Measurements from ENCODE around the gene NPW. TPM values are rescaled to one million over a fixed set of nuclear protein-coding genes. Genes with fewer than 3 reads are reported as not detected.

NPW gene
- total RNA-seq, 1 donor = not detected

DNA sequence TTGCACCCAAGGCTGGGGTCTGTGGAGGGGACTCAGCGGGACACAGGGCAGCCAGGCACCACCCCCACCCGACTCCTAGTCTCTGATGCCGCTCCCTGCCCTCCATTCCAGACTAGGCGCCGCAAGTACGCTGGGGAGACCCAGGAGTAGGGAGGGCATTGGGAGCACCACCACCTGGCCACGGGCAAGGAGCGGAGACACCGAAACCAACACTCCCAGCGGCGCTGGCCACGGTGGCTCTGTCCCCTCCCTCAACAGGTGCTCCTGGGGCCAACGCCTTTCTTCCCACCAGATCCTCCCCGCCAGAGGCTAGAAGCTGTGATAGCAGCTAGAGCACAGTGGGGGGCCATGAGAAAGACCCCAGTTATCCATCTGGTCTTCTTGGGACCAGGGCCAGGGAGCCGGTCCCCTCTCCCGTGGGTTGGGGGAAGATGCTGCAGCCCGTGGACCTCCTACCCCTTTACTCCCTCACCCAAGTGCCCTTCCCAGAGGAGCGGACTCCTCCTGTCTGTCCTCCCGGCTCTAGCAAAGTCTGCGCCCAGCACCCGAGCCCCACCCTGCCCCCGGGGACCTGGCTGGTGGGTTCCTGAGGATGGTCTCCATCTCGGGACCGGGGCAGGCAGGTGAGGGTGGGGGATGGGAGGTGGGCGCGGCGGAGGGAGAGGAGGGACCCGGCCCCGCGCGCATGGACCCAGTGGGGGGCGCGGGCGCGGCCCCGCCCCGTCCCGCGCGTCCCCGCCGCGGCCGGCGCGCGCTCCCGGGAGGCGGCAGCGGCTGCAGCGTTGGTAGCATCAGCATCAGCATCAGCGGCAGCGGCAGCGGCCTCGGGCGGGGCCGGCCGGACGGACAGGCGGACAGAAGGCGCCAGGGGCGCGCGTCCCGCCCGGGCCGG is 30.1 kb upstream of the NPW start, which contains the start of gene SYNGR3:
Gene SYNGR3 (plus strand): TSS at position 762 of the 892 bp plus-strand sequence. CDS start 133 bp downstream, outside the sequence.
- no peak within 1 kb of the TSS for H3K4me3 ChIP-seq (ENCODE audit: insufficient read depth, low read length)
- H3K79me2 ChIP-seq (ENCODE audit: insufficient read depth, low read length) = peaks cover 12% of the 10 kb centered on the region
- H3K4me1 ChIP-seq (ENCODE audit: insufficient read depth, low read length) = peaks cover 10% of the 10 kb centered on the region
- TF ChIP-seq, protein P1, sequence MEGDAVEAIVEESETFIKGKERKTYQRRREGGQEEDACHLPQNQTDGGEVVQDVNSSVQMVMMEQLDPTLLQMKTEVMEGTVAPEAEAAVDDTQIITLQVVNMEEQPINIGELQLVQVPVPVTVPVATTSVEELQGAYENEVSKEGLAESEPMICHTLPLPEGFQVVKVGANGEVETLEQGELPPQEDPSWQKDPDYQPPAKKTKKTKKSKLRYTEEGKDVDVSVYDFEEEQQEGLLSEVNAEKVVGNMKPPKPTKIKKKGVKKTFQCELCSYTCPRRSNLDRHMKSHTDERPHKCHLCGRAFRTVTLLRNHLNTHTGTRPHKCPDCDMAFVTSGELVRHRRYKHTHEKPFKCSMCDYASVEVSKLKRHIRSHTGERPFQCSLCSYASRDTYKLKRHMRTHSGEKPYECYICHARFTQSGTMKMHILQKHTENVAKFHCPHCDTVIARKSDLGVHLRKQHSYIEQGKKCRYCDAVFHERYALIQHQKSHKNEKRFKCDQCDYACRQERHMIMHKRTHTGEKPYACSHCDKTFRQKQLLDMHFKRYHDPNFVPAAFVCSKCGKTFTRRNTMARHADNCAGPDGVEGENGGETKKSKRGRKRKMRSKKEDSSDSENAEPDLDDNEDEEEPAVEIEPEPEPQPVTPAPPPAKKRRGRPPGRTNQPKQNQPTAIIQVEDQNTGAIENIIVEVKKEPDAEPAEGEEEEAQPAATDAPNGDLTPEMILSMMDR (IDR thresholded peaks at IDR 0.05; ENCODE audit: extremely low read depth, low read depth, low read length) = no peak
- DNase-seq (ENCODE audit: insufficient read length, low spot score, missing footprints) = no peak
- H3K27me3 ChIP-seq (ENCODE audit: insufficient read depth, low read length) = peaks cover 29% of the 10 kb centered on the region
- H2AFZ ChIP-seq (ENCODE audit: low read length) = no peak within 1 kb of the TSS
- H4K20me1 ChIP-seq (ENCODE audit: insufficient read depth, low read length) = peaks cover 5% of the 10 kb centered on the region
- H3K9me3 ChIP-seq (ENCODE audit: low read depth, low read length) = no peaks in the 10 kb centered on the region
- H3K27ac ChIP-seq (ENCODE audit: low read depth, low read length) = no peak within 1 kb of the TSS
- no peak within 1 kb of the TSS for H3K4me2 ChIP-seq (ENCODE audit: insufficient read depth, low read length)
- peaks cover 11% of the 10 kb centered on the region for H3K36me3 ChIP-seq (ENCODE audit: insufficient read depth, low read length)

DNA sequence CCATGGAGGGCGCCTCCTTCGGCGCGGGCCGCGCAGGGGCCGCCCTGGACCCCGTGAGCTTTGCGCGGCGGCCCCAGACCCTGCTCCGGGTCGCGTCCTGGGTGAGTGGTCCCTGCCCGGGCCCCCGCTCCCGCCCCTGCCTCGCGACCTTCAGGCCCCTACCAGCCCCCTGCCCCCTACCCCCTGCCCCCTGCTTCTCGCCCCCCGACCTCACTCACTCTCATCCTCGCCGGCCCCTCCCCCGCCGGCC is 29.6 kb upstream of the NPW start:
- H3K9me3 ChIP-seq (ENCODE audit: low read depth, low read length) = no peaks in the 10 kb centered on the region
- peaks cover 11% of the 10 kb centered on the region for H3K36me3 ChIP-seq (ENCODE audit: insufficient read depth, low read length)
- TF ChIP-seq, protein P1 (IDR thresholded peaks at IDR 0.05; ENCODE audit: extremely low read depth, low read depth, low read length) = no peak
- H2AFZ ChIP-seq (ENCODE audit: low read length) = no peak overlapping the region
- H3K4me1 ChIP-seq (ENCODE audit: insufficient read depth, low read length) = peaks cover 6% of the 10 kb centered on the region
- peaks cover under 1% of the 10 kb centered on the region for H4K20me1 ChIP-seq (ENCODE audit: insufficient read depth, low read length)
- H3K27ac ChIP-seq (ENCODE audit: low read depth, low read length) = no peak overlapping the region
- H3K4me3 ChIP-seq (ENCODE audit: insufficient read depth, low read length) = no peak overlapping the region
- H3K27me3 ChIP-seq (ENCODE audit: insufficient read depth, low read length) = peaks cover 29% of the 10 kb centered on the region
- H3K4me2 ChIP-seq (ENCODE audit: insufficient read depth, low read length) = no peak overlapping the region
- H3K79me2 ChIP-seq (ENCODE audit: insufficient read depth, low read length) = peaks cover 9% of the 10 kb centered on the region
- no peak for DNase-seq (ENCODE audit: insufficient read length, low spot score, missing footprints)

DNA sequence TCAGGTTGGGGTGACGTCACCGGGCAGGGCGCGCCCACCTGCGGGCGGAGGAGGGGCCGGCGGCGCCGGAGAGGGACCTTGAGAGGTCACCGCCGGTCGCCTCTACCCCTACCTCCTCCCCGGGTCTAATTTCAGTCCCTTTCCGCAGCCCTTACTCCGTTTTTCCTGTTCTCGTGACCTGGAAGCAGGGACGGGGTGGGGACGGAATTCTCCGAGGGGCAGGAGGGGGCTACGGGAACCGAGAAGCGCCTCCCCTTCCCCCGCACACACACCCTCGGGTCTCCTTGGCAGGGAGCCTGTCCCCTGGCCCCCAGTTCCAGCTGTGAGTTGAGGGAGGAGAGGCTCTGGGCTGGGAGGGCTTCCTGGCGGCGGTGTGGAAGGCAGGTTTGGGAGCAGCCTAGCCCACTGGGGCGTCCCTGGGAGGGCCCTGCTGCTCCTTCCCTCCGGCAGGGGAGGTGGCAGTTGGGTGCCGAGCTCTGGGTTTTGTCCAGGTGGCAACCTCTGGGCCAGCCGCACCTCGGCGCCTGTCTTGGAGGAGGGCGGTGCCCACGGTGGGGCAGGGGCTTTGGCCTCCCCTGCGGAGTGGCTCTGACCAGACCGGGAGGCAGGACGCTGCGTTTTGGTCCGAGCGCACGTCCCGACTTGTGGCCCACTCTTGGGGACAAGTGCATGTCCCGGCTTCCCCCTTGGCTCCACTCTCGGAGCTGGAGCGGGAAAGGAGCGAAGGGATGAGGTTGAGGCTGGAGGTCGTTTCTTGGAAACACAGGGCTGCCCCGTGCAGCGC is 29.0 kb upstream of the NPW start:
- DNase-seq (ENCODE audit: insufficient read length, low spot score, missing footprints) = no peak
- Histone ChIP-seq H3K79me2 (ENCODE audit: insufficient read depth, low read length) (peaks cover 4% of the 10 kb centered on the region), H3K36me3 (ENCODE audit: insufficient read depth, low read length) (peaks cover 11% of the 10 kb centered on the region), H3K4me2 (ENCODE audit: insufficient read depth, low read length) (no peak overlapping the region), H4K20me1 (ENCODE audit: insufficient read depth, low read length) (no peaks in the 10 kb centered on the region), H3K4me1 (ENCODE audit: insufficient read depth, low read length) (peaks cover under 1% of the 10 kb centered on the region), H3K27me3 (ENCODE audit: insufficient read depth, low read length) (peaks cover 29% of the 10 kb centered on the region), H3K4me3 (ENCODE audit: insufficient read depth, low read length) (no peak overlapping the region), H3K27ac (ENCODE audit: low read depth, low read length) (no peak overlapping the region), H2AFZ (ENCODE audit: low read length) (no peak overlapping the region), H3K9me3 (ENCODE audit: low read depth, low read length) (no peaks in the 10 kb centered on the region)
- TF ChIP-seq, protein P1 (IDR thresholded peaks at IDR 0.05; ENCODE audit: extremely low read depth, low read depth, low read length) = no peak

DNA sequence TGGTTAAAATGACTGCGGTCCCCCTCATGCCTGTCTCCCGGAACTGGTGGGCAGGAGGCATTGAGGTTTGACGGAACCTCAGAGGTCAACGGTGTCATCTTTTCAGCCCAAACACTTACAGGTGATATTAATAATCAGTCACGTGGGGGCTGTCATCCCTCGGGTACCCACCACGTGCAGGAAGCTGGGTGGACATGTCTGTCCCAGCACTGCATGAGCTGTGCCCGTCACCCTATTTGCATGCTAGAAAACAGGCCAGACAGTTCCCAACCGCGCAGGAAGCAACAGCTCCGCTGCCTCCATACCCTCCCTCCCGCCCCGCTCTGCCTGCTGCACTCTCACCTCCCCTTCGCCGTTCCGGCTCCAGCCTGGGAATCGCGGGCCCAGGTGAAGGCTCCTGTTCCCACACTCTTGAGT is 28.4 kb upstream of the NPW start:
- no peak overlapping the region for H2AFZ ChIP-seq (ENCODE audit: low read length)
- H3K27ac ChIP-seq (ENCODE audit: low read depth, low read length) = no peak overlapping the region
- no peaks in the 10 kb centered on the region for H3K4me1 ChIP-seq (ENCODE audit: insufficient read depth, low read length)
- H3K79me2 ChIP-seq (ENCODE audit: insufficient read depth, low read length) = no peaks in the 10 kb centered on the region
- TF ChIP-seq, protein P1 (IDR thresholded peaks at IDR 0.05; ENCODE audit: extremely low read depth, low read depth, low read length) = no peak
- peaks cover 29% of the 10 kb centered on the region for H3K27me3 ChIP-seq (ENCODE audit: insufficient read depth, low read length)
- no peak for DNase-seq (ENCODE audit: insufficient read length, low spot score, missing footprints)
- H4K20me1 ChIP-seq (ENCODE audit: insufficient read depth, low read length) = no peaks in the 10 kb centered on the region
- no peak overlapping the region for H3K4me3 ChIP-seq (ENCODE audit: insufficient read depth, low read length)
- H3K36me3 ChIP-seq (ENCODE audit: insufficient read depth, low read length) = peaks cover 9% of the 10 kb centered on the region
- no peaks in the 10 kb centered on the region for H3K9me3 ChIP-seq (ENCODE audit: low read depth, low read length)
- H3K4me2 ChIP-seq (ENCODE audit: insufficient read depth, low read length) = no peak overlapping the region
